Right forelimb (tissue), 1 donor: Measurements from ENCODE around the gene PHOX2B.

Experiments used
- DNase-seq: peaks from one replicate; pipeline ENCODE4 v3.0.0-alpha.2; 2018

Gene PHOX2B

GRCh38 chr4:41709844-41710481 is 38.6 kb downstream of the PHOX2B start:
- DNase-seq = no peak

- no peak for DNase-seq
Measured at GRCh38 chr4:41703785-41704184, 44.7 kb downstream of the PHOX2B start.

- no peak for DNase-seq
Measured at GRCh38 chr4:41702770-41703169, 45.8 kb downstream of the PHOX2B start.

- no peak for DNase-seq
Measured at GRCh38 chr4:41701983-41702382, 46.5 kb downstream of the PHOX2B start.

- DNase-seq = no peak
Measured at GRCh38 chr4:41696763-41697162, 51.8 kb downstream of the PHOX2B start.

- no peak for DNase-seq
Measured at GRCh38 chr4:41696131-41696530, 52.4 kb downstream of the PHOX2B start.
